MM.1S (cell line): Measurements from ENCODE around the gene LAMB3.

Source experiments
- EZH2 ChIP-seq: fragments of 300-600 bp; sonication (generic); optimal IDR thresholded peaks from 2 replicates; pipeline ENCODE3; 2017; ENCODE audit warnings: low read depth, mild to moderate bottlenecking, antibody characterized with exemption, low read length, mixed read lengths
- EZH2phosphoT487 ChIP-seq: fragments of 300-600 bp; sonication (generic); IDR thresholded peaks from 2 replicates; pipeline ENCODE4 v1.6.1; 2018; ENCODE audit warnings: antibody characterized with exemption, low read length
- TF ChIP-seq, protein P1 (sequence below): fragments of 300-600 bp; sonication (generic); IDR thresholded peaks from 2 replicates; pipeline ENCODE4 v1.5.1; 2016; ENCODE audit warnings: antibody characterized with exemption, low read length, mixed read lengths

GRCh38 chr1:209633335-209633997, 18.8 kb downstream of the LAMB3 start:
- TF ChIP-seq, protein P1, sequence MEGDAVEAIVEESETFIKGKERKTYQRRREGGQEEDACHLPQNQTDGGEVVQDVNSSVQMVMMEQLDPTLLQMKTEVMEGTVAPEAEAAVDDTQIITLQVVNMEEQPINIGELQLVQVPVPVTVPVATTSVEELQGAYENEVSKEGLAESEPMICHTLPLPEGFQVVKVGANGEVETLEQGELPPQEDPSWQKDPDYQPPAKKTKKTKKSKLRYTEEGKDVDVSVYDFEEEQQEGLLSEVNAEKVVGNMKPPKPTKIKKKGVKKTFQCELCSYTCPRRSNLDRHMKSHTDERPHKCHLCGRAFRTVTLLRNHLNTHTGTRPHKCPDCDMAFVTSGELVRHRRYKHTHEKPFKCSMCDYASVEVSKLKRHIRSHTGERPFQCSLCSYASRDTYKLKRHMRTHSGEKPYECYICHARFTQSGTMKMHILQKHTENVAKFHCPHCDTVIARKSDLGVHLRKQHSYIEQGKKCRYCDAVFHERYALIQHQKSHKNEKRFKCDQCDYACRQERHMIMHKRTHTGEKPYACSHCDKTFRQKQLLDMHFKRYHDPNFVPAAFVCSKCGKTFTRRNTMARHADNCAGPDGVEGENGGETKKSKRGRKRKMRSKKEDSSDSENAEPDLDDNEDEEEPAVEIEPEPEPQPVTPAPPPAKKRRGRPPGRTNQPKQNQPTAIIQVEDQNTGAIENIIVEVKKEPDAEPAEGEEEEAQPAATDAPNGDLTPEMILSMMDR = no peak
- TF ChIP-seq EZH2 (no peak), EZH2phosphoT487 (no peak)
